Esophagus squamous epithelium (tissue), 5 donors: Measurements from ENCODE around the gene FAH. TPM values are rescaled to one million over a fixed set of nuclear protein-coding genes. Genes with fewer than 3 reads are reported as not detected.

Experiments used
- DNase-seq: peaks from one replicate; lab custom pipeline; 2025; lab: John Stamatoyannopoulos, UW
- H3K27ac ChIP-seq, 4 donors: fragments of 200-600 bp; sonication (generic); one replicate each; pipeline ENCODE4 v1.5.1; 2016 to 2019; ENCODE audit warnings: mild to moderate bottlenecking in 1 of 4
- H3K27me3 ChIP-seq, 4 donors: fragments of 200-600 bp; sonication (generic); 1 replicate in 3 of 4; 2 replicates in 1 of 4; pipeline versions ENCODE4 v1.5.1 to v1.6.0; 2017 to 2021; ENCODE audit warnings: antibody characterized with exemption in 1 of 4
- H3K36me3 ChIP-seq, 3 donors: fragments of 200-600 bp; sonication (generic); one replicate each; pipeline ENCODE4 v1.5.1; 2016 to 2019
- H3K4me1 ChIP-seq, 3 donors: fragments of 200-600 bp; sonication (generic); one replicate each; pipeline ENCODE4 v1.5.1; 2017 to 2019
- H3K4me3 ChIP-seq, 4 donors: fragments of 200-600 bp; sonication (generic); 1 replicate in 3 of 4; 2 replicates in 1 of 4; pipeline ENCODE4 v1.5.1; 2016 to 2019; ENCODE audit warnings: mild to moderate bottlenecking in 2 of 4, moderate library complexity in 1 of 4
- H3K9me3 ChIP-seq, 3 donors: fragments of 200-600 bp; sonication (generic); one replicate each; pipeline ENCODE4 v1.5.1; 2016 to 2019
- POLR2A ChIP-seq, 4 donors: fragments of 450-650 bp; IDR thresholded peaks; one replicate each; pipeline ENCODE4 v1.6.1; 2017; ENCODE audit warnings: antibody characterized with exemption in 4 of 4, mild to moderate bottlenecking in 4 of 4, moderate library complexity in 3 of 4
- WGBS, 2 donors: methylation state at CpG; one replicate each; pipeline ENCODE4 v1.1.5; 2018; 5-methylcytosine and 5-hydroxymethylcytosine counted together
- intact Hi-C: fragments of 100-400 bp; cut with DNase I; formaldehyde crosslinking; loops from one replicate; pipeline ENCODE4 v1.15.0; 2022
- total RNA-seq, 4 donors: library from RNA; depleted of rRNA; stranded (reverse); fragments of >200 nt; gene quantifications; one replicate each; pipeline ENCODE4 v1.1.0, GENCODE V29; 2016
- TF ChIP-seq, protein P1 (sequence below), 6 experiments: fragments of 450-650 bp in 4 of 6; fragments of 200-600 bp in 2 of 6; sonication (generic) in 2 of 6; IDR thresholded peaks; one replicate each; pipeline ENCODE4 v1.5.1; 2016 to 2019; ENCODE audit warnings: antibody characterized with exemption in 6 of 6, mild to moderate bottlenecking in 4 of 6, moderate library complexity in 4 of 6
- donor health status: DM: yes; HTN: yes; CAD: no.

The FAH gene
- total RNA-seq, 4 donors from 2014 or later = 10.0 to 28.3 (median 15.8) TPM

DNA sequence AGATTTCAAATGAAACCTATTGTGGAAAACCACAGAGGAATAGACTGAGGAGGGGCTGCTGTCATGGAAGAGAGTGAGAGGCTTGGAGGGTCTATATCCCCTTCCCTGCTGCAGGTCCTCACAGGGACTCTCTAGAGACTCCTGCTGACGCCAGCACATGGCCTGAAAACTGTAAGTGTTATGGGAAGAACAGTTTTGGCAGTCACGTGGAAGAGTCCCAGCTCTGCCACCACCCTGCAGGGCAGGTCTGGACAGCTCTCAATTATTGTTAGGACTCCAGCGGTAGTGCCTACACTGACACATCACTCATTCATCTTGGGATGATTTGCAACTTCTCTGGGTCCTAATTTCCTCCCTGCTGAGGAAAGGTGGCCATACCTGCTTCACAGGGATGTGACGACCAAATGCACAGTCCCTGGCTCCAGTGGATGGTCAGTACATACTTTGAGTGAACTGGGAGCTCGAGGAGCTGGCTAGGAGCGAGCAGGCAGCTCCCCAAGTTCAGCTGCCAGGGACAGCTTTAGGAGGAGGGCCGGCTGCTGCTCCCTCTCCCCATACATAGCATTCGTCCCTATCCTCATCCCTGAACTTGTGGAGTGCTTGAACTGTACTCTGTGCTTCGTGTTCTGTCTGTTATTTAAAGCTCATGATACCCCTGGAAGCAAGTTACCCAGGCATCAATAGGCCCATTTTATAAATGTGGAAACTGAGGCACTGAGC lies 50.0 kb downstream of the FAH start:
- H3K4me3 ChIP-seq = no peak overlapping the region
- no peaks in the 10 kb centered on the region for H3K9me3 ChIP-seq
- H3K36me3 ChIP-seq = no peaks in the 10 kb centered on the region
- H3K27me3 ChIP-seq = peaks cover 0 to 18% (median 0%) of the 10 kb centered on the region in 4 donors
- no peak for DNase-seq
- TF ChIP-seq POLR2A (IDR thresholded peaks at IDR 0.05) = no peak
- TF ChIP-seq, protein P1, sequence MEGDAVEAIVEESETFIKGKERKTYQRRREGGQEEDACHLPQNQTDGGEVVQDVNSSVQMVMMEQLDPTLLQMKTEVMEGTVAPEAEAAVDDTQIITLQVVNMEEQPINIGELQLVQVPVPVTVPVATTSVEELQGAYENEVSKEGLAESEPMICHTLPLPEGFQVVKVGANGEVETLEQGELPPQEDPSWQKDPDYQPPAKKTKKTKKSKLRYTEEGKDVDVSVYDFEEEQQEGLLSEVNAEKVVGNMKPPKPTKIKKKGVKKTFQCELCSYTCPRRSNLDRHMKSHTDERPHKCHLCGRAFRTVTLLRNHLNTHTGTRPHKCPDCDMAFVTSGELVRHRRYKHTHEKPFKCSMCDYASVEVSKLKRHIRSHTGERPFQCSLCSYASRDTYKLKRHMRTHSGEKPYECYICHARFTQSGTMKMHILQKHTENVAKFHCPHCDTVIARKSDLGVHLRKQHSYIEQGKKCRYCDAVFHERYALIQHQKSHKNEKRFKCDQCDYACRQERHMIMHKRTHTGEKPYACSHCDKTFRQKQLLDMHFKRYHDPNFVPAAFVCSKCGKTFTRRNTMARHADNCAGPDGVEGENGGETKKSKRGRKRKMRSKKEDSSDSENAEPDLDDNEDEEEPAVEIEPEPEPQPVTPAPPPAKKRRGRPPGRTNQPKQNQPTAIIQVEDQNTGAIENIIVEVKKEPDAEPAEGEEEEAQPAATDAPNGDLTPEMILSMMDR (IDR thresholded peaks at IDR 0.05) = no peak
- peaks cover 0 to 17% (median 7%) of the 10 kb centered on the region in 3 donors for H3K4me1 ChIP-seq
- 24 to 54% methylated on average over 4 to 8 of the region's 9 CpGs for WGBS, 2 donors
- intact Hi-C loops = no loop called here
- H3K27ac ChIP-seq = peak overlapping the region in 1 of 4 donors; percentile 19

DNA sequence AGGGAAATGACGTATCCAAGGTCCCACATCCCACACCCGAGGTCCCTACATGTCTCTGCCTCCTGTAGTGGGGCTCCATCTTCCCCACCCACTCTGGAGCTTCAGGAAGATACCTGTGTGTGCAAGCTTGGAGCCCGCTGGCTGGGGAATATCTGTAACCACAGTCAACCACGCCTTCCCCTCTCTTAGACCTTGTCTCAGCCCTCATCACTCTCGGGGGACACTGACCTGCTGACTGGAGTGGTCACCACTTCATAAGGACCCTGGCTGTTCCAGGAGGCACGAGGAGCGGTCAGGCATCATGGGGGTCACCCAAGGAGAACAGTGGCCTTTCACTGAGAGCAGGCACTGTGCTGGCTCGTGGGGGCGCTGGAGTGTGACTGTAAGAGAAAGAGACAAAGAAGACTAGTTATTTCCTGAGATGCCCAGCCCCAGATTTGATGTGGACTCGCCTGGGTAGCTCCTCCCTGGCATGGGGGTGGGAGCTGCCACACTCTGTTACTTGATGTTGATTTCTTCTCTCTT lies 50.6 kb downstream of the FAH start:
- Histone ChIP-seq H3K4me3 (no peak overlapping the region), H3K4me1 (peaks cover 0 to 17% (median 7%) of the 10 kb centered on the region in 3 donors), H3K27ac (no peak overlapping the region), H3K9me3 (no peaks in the 10 kb centered on the region), H3K36me3 (no peaks in the 10 kb centered on the region), H3K27me3 (peaks cover 0 to 18% (median 0%) of the 10 kb centered on the region in 4 donors)
- intact Hi-C loops = no loop called here
- TF ChIP-seq, protein P1 (IDR thresholded peaks at IDR 0.05) = no peak
- TF ChIP-seq POLR2A (IDR thresholded peaks at IDR 0.05) = no peak
- 40 to 58% methylated on average over 3 to 5 of the region's 10 CpGs for WGBS, 2 donors
- no peak for DNase-seq

DNA sequence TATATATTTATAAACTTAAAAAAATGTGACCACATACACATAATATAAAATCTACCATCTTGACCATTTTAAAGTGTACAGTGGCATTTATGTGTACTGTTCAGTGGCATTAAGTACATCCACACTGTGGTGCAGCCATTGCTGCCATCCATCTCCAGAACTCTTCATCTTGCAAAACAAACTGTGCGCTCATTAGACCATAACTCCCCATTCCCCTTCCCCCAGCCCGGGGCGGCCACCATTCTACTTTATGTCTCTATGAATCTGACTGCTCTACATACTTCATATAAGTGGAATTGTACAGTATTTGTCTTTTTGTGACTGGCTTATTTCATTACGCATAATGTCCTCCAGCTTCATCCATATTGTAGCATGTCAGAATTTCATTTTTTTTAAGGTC lies 51.4 kb downstream of the FAH start:
- Histone ChIP-seq H3K4me1 (peaks cover 0 to 17% (median 7%) of the 10 kb centered on the region in 3 donors), H3K27ac (no peak overlapping the region), H3K27me3 (peaks cover 0 to 19% (median 0%) of the 10 kb centered on the region in 4 donors), H3K4me3 (no peak overlapping the region), H3K9me3 (no peaks in the 10 kb centered on the region), H3K36me3 (no peaks in the 10 kb centered on the region)
- DNase-seq = no peak
- TF ChIP-seq POLR2A (IDR thresholded peaks at IDR 0.05) = no peak
- TF ChIP-seq, protein P1 (IDR thresholded peaks at IDR 0.05) = no peak
- intact Hi-C loops = no loop called here
- 95 to 98% methylated on average over 4 of the region's 4 CpGs for WGBS, 2 donors

DNA sequence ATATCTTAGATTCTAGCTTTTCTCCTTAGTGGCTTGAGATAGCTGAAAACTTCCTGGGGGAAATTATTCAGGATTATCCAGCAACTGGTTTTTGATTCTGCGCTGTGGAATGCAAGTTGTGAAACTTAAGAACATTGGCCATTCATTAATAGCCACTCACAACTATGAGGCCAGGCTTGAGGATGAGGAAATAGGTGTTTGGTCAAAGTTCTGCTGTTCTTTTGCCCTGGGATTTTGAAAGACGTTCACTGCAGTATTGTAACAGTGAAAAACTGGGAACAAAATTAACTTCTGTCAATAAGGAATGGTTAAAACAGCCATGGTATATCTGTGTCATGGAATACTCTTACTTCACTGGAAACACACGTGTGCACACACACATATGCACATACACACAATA lies 55.1 kb downstream of the FAH start:
- intact Hi-C loops = no loop called here
- Histone ChIP-seq H3K27me3 (peaks cover 0 to 6% (median 0%) of the 10 kb centered on the region in 4 donors), H3K9me3 (no peaks in the 10 kb centered on the region), H3K4me1 (peaks cover 0 to 10% (median 0%) of the 10 kb centered on the region in 3 donors), H3K27ac (no peak overlapping the region), H3K4me3 (no peak overlapping the region), H3K36me3 (no peaks in the 10 kb centered on the region)
- TF ChIP-seq, protein P1 (IDR thresholded peaks at IDR 0.05) = no peak
- no peak for TF ChIP-seq POLR2A (IDR thresholded peaks at IDR 0.05)
- DNase-seq = no peak
- 54 to 71% methylated on average over 3 of the region's 3 CpGs for WGBS, 2 donors
